ENCODE results near the gene LLGL2.
A peak's percentile ranks its signal among the peaks of the same experiment; 100 is the strongest.

Gene LLGL2

GRCh38 chr17:75525806-75526554 lies 483 bp downstream of the LLGL2 start:
- H3K9me3 ChIP-seq: no peaks in the 10 kb centered on the region
- TF ChIP-seq, protein P1, sequence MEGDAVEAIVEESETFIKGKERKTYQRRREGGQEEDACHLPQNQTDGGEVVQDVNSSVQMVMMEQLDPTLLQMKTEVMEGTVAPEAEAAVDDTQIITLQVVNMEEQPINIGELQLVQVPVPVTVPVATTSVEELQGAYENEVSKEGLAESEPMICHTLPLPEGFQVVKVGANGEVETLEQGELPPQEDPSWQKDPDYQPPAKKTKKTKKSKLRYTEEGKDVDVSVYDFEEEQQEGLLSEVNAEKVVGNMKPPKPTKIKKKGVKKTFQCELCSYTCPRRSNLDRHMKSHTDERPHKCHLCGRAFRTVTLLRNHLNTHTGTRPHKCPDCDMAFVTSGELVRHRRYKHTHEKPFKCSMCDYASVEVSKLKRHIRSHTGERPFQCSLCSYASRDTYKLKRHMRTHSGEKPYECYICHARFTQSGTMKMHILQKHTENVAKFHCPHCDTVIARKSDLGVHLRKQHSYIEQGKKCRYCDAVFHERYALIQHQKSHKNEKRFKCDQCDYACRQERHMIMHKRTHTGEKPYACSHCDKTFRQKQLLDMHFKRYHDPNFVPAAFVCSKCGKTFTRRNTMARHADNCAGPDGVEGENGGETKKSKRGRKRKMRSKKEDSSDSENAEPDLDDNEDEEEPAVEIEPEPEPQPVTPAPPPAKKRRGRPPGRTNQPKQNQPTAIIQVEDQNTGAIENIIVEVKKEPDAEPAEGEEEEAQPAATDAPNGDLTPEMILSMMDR (IDR thresholded peaks at IDR 0.05): no peak
- peaks cover 49% of the 10 kb centered on the region for H3K27me3 ChIP-seq
- peak overlapping the region; percentile 43 for H3K27ac ChIP-seq
- peak overlapping the region; percentile 64 to 75 for H3K4me3 ChIP-seq (ENCODE audit: low read depth in 1 of 2, low read length in 1 of 2)
- peaks cover 17 to 19% of the 10 kb centered on the region in 2 experiments for H3K4me1 ChIP-seq (ENCODE audit: control insufficient read depth in 1 of 2, insufficient read depth in 1 of 2, low read depth in 1 of 2, low read length in 1 of 2)
- no peaks in the 10 kb centered on the region for H3K36me3 ChIP-seq

- Histone ChIP-seq H3K27me3 (peaks cover 49% of the 10 kb centered on the region), H3K27ac (no peak overlapping the region), H3K9me3 (no peaks in the 10 kb centered on the region), H3K4me3 (ENCODE audit: low read depth in 1 of 2, low read length in 1 of 2) (peak overlapping the region in 1 of 2 experiments; percentile 75), H3K4me1 (ENCODE audit: control insufficient read depth in 1 of 2, insufficient read depth in 1 of 2, low read depth in 1 of 2, low read length in 1 of 2) (peaks cover 17 to 19% of the 10 kb centered on the region in 2 experiments), H3K36me3 (no peaks in the 10 kb centered on the region)
- TF ChIP-seq, protein P1 (IDR thresholded peaks at IDR 0.05): no peak
These were observed 1.2 kb downstream of the LLGL2 start for GRCh38 chr17:75526555-75527270.

DNA sequence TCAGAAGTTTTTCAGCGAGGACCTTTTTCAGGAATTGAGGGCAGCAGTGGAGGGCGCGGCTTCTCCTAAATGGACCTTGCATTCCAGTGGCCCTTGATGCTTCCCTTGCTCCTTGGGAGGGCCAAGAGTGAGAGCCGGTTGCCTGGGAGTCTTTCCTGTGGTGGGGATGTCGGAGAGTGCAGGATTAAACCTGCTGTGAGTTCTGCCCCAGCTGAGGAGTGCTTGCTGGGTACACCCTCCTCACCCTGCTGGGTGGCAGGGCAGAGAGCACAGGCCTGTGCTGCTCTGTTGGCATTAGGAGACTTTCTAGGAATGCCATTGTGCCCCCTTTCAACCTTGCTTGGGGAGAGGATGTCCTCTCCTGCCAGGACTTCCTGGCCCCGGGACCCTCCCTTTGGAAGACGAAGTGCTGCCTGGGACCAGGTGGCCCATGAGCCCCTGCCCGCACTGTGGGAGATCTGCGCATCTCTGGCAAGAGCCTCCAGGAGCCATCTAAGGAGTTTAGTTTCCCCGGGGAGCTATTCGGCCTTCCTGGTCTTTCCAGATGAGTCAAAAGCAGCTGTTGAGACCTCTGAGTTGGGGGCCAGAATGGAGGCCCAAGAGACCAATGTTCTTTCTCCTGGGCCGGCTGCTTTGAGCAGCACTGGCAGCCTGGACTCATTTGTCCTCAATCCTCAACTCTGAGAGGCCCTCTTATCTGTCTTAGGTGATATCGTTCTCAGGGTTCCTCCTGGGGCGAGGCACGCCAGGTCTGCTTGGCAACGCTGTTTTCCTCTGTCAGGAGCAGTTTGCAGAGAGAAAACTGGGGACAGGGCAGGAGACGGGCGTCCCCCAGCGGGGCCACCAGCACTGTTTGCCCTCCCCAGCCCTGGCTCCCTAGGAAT lies 5.6 kb downstream of the LLGL2 start:
- Histone ChIP-seq H3K4me1 (ENCODE audit: control insufficient read depth in 1 of 2, insufficient read depth in 1 of 2, low read depth in 1 of 2, low read length in 1 of 2) (peaks cover 6 to 7% of the 10 kb centered on the region in 2 experiments), H3K27me3 (peaks cover 37% of the 10 kb centered on the region), H3K36me3 (no peaks in the 10 kb centered on the region), H3K9me3 (no peaks in the 10 kb centered on the region), H3K4me3 (ENCODE audit: low read depth in 1 of 2, low read length in 1 of 2) (no peak overlapping the region), H3K27ac (no peak overlapping the region)
- TF ChIP-seq, protein P1 (IDR thresholded peaks at IDR 0.05): no peak

DNA sequence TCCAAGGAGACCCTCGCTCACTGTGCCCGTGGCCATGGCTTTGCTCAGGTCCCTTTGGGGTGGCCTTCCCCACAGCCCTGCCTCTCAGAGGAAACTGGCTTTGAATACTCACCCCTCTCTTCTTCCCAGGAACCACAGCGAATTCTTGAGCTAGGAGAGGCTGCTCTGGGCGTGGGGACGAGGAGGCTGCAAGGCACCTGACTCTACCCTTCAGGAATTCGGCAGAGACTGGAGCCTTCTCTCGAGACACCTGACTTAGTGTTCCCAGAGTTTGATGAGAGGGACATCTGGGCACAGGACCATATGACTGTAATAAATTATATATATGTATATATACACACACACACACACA lies 6.2 kb downstream of the LLGL2 start:
- H3K9me3 ChIP-seq: no peaks in the 10 kb centered on the region
- no peak overlapping the region for H3K27ac ChIP-seq
- no peaks in the 10 kb centered on the region for H3K36me3 ChIP-seq
- H3K27me3 ChIP-seq: peaks cover 32% of the 10 kb centered on the region
- TF ChIP-seq, protein P1 (IDR thresholded peaks at IDR 0.05): no peak
- peaks cover 0 to under 1% of the 10 kb centered on the region in 2 experiments for H3K4me1 ChIP-seq (ENCODE audit: control insufficient read depth in 1 of 2, insufficient read depth in 1 of 2, low read depth in 1 of 2, low read length in 1 of 2)
- H3K4me3 ChIP-seq (ENCODE audit: low read depth in 1 of 2, low read length in 1 of 2): no peak overlapping the region

GRCh38 chr17:75535119-75535537 lies 9.6 kb downstream of the LLGL2 start:
- Histone ChIP-seq H3K27ac (no peak overlapping the region), H3K27me3 (peaks cover 17% of the 10 kb centered on the region), H3K4me1 (ENCODE audit: control insufficient read depth in 1 of 2, insufficient read depth in 1 of 2, low read depth in 1 of 2, low read length in 1 of 2) (no peaks in the 10 kb centered on the region), H3K36me3 (no peaks in the 10 kb centered on the region), H3K9me3 (no peaks in the 10 kb centered on the region), H3K4me3 (ENCODE audit: low read depth in 1 of 2, low read length in 1 of 2) (no peak overlapping the region)
- TF ChIP-seq, protein P1 (IDR thresholded peaks at IDR 0.05): no peak
